Measurements from ENCODE around the gene PSORS1C1. TPM values are rescaled to one million over a fixed set of nuclear protein-coding genes. Genes with fewer than 3 reads are reported as not detected.

Gene PSORS1C1
- total and polyA plus RNA-seq, 4 experiments from 2014 or later: 0.60 TPM; not detected in 3

GRCh38 chr6:31116661-31117385 lies 2.2 kb downstream of the PSORS1C1 start:
- H3K9me3 Mint-ChIP-seq: peaks cover 0 to 2% (median 0%) of the 10 kb centered on the region in 8 donors
- peak overlapping the region in 1 of 7 donors; percentile 25 for H3K27ac Mint-ChIP-seq
- no peaks in the 10 kb centered on the region for H3K36me3 ChIP-seq (ENCODE audit: insufficient read depth, low read length)
- no peak overlapping the region for H3K4me3 Mint-ChIP-seq
- ChIA-PET POLR2A (ENCODE audit: partially characterized antibody) (interaction anchor here (2.1 kb wide), 1 partner anchor 24 kb away, joined by 11 read pairs; no protein-coding TSS in a partner anchor), CTCF (ENCODE audit: partially characterized antibody) (interaction anchor here (0.8 to 7.5 kb wide), 5 partner anchors 11 to 57 kb away, joined by 3 to 62 read pairs (median 40); no protein-coding TSS in a partner anchor)
- no peaks in the 10 kb centered on the region for H3K36me3 Mint-ChIP-seq
- no peak overlapping the region for H3K27ac ChIP-seq (ENCODE audit: low read depth, low read length)
- no peak for DNase-seq
- H3K4me1 ChIP-seq (ENCODE audit: insufficient read depth, low read length): peaks cover 5% of the 10 kb centered on the region
- intact Hi-C loops (cut with micrococcal nuclease): no loop called here
- no peaks in the 10 kb centered on the region for H3K9me3 ChIP-seq (ENCODE audit: control insufficient read depth in 1 of 2, low read length in 2 of 2)
- peaks cover 2 to 8% (median 5%) of the 10 kb centered on the region in 4 donors for H3K4me1 Mint-ChIP-seq
- no peak overlapping the region for H3K4me3 ChIP-seq (ENCODE audit: low read length in 2 of 2)
- peaks cover 0 to 1% of the 10 kb centered on the region in 2 donors for H3K27me3 Mint-ChIP-seq
- H3K27me3 ChIP-seq (ENCODE audit: insufficient read depth, low read length): no peaks in the 10 kb centered on the region

GRCh38 chr6:31118178-31118577 lies 3.6 kb downstream of the PSORS1C1 start:
- H3K27ac Mint-ChIP-seq: peak overlapping the region in 2 of 7 donors; percentile 24 to 44
- H3K36me3 Mint-ChIP-seq: no peaks in the 10 kb centered on the region
- H3K4me1 Mint-ChIP-seq: peaks cover 2 to 8% (median 5%) of the 10 kb centered on the region in 4 donors

GRCh38 chr6:31120151-31120915 lies 5.7 kb downstream of the PSORS1C1 start, which contains the start of gene CDSN:
Gene CDSN, minus strand, starts transcription at chr6:31120446. Its CDS starts 27 bp downstream, at chr6:31120419.
- H3K9me3 ChIP-seq (ENCODE audit: control insufficient read depth in 1 of 2, low read length in 2 of 2): no peaks in the 10 kb centered on the region
- no peak within 1 kb of the TSS for H3K4me3 ChIP-seq (ENCODE audit: low read length in 2 of 2)
- no peaks in the 10 kb centered on the region for H3K36me3 ChIP-seq (ENCODE audit: insufficient read depth, low read length)
- no peaks in the 10 kb centered on the region for H3K27me3 ChIP-seq (ENCODE audit: insufficient read depth, low read length)
- Mint-ChIP-seq H3K4me3 (no peak within 1 kb of the TSS), H3K27me3 (no peaks in the 10 kb centered on the region), H3K27ac (no peak within 1 kb of the TSS), H3K9me3 (peaks cover 0 to 2% (median 0%) of the 10 kb centered on the region in 8 donors), H3K36me3 (no peaks in the 10 kb centered on the region), H3K4me1 (no peaks in the 10 kb centered on the region)
- intact Hi-C loops (cut with micrococcal nuclease): no loop called here
- CTCF ChIA-PET (ENCODE audit: partially characterized antibody): interaction anchor here (1.0 to 2.3 kb wide), 3 partner anchors 33 to 205 kb away, joined by 3 to 9 read pairs (median 3); no protein-coding TSS in a partner anchor
- POLR2A ChIA-PET (ENCODE audit: partially characterized antibody): interaction anchor here (1.2 kb wide), 1 partner anchor 9 kb away, joined by 3 read pairs; no protein-coding TSS in a partner anchor
- H3K27ac ChIP-seq (ENCODE audit: low read depth, low read length): no peak within 1 kb of the TSS
- no peaks in the 10 kb centered on the region for H3K4me1 ChIP-seq (ENCODE audit: insufficient read depth, low read length)
- no peak for DNase-seq

More at GRCh38 chr6:31118178-31118577, 3.6 kb downstream of the PSORS1C1 start:
- H3K36me3 ChIP-seq (ENCODE audit: insufficient read depth, low read length): no peaks in the 10 kb centered on the region
- H3K9me3 ChIP-seq (ENCODE audit: control insufficient read depth in 1 of 2, low read length in 2 of 2): no peaks in the 10 kb centered on the region
- no peak overlapping the region for H3K4me3 ChIP-seq (ENCODE audit: low read length in 2 of 2)
- Mint-ChIP-seq H3K9me3 (peaks cover 0 to 2% (median 0%) of the 10 kb centered on the region in 8 donors), H3K4me3 (no peak overlapping the region), H3K27me3 (peaks cover 0 to 1% of the 10 kb centered on the region in 2 donors)
- DNase-seq: no peak
- intact Hi-C loops (cut with micrococcal nuclease): no loop called here
- POLR2A ChIA-PET (ENCODE audit: partially characterized antibody): no interaction called here
- H3K4me1 ChIP-seq (ENCODE audit: insufficient read depth, low read length): peaks cover 5% of the 10 kb centered on the region
- H3K27me3 ChIP-seq (ENCODE audit: insufficient read depth, low read length): no peaks in the 10 kb centered on the region
- H3K27ac ChIP-seq (ENCODE audit: low read depth, low read length): no peak overlapping the region
- CTCF ChIA-PET (ENCODE audit: partially characterized antibody): interaction anchor here (0.7 to 7.5 kb wide), 5 partner anchors 12 to 85 kb away, joined by 3 to 62 read pairs (median 3); no protein-coding TSS in a partner anchor

GRCh38 chr6:31121131-31121790 lies 6.7 kb downstream of the PSORS1C1 start:
- no peak for DNase-seq
- H3K27me3 Mint-ChIP-seq: no peaks in the 10 kb centered on the region
- ChIA-PET POLR2A (ENCODE audit: partially characterized antibody) (interaction anchor here (1.2 kb wide), 1 partner anchor 10 kb away, joined by 3 read pairs; no protein-coding TSS in a partner anchor), CTCF (ENCODE audit: partially characterized antibody) (interaction anchor here (1.0 to 1.4 kb wide), 3 partner anchors 19 to 34 kb away, joined by 3 read pairs; no protein-coding TSS in a partner anchor)
- H3K4me3 Mint-ChIP-seq: no peak overlapping the region
- Histone ChIP-seq H3K27me3 (ENCODE audit: insufficient read depth, low read length) (no peaks in the 10 kb centered on the region), H3K4me1 (ENCODE audit: insufficient read depth, low read length) (no peaks in the 10 kb centered on the region), H3K9me3 (ENCODE audit: control insufficient read depth in 1 of 2, low read length in 2 of 2) (no peaks in the 10 kb centered on the region), H3K36me3 (ENCODE audit: insufficient read depth, low read length) (no peaks in the 10 kb centered on the region), H3K27ac (ENCODE audit: low read depth, low read length) (no peak overlapping the region), H3K4me3 (ENCODE audit: low read length in 2 of 2) (no peak overlapping the region)
- intact Hi-C loops (cut with micrococcal nuclease): no loop called here
- H3K27ac Mint-ChIP-seq: no peak overlapping the region
- H3K4me1 Mint-ChIP-seq: peaks cover 0 to 1% (median 0%) of the 10 kb centered on the region in 4 donors
- no peaks in the 10 kb centered on the region for H3K36me3 Mint-ChIP-seq
- H3K9me3 Mint-ChIP-seq: peaks cover 0 to 1% (median 0%) of the 10 kb centered on the region in 8 donors

- DNase-seq: no peak
- Mint-ChIP-seq H3K4me3 (no peak overlapping the region), H3K4me1 (peaks cover 0 to 4% (median 4%) of the 10 kb centered on the region in 4 donors)
Measured at GRCh38 chr6:31122791-31123706, 8.4 kb downstream of the PSORS1C1 start.

GRCh38 chr6:31125162-31125561 lies 10.6 kb downstream of the PSORS1C1 start:
- intact Hi-C loops (cut with micrococcal nuclease): no loop called here
- H3K36me3 Mint-ChIP-seq: no peaks in the 10 kb centered on the region
- DNase-seq: no peak
- Histone ChIP-seq H3K9me3 (ENCODE audit: control insufficient read depth in 1 of 2, low read length in 2 of 2) (no peaks in the 10 kb centered on the region), H3K4me3 (ENCODE audit: low read length in 2 of 2) (no peak overlapping the region), H3K27ac (ENCODE audit: low read depth, low read length) (no peak overlapping the region), H3K36me3 (ENCODE audit: insufficient read depth, low read length) (no peaks in the 10 kb centered on the region), H3K27me3 (ENCODE audit: insufficient read depth, low read length) (no peaks in the 10 kb centered on the region), H3K4me1 (ENCODE audit: insufficient read depth, low read length) (peaks cover 3% of the 10 kb centered on the region)
- H3K27ac Mint-ChIP-seq: no peak overlapping the region
- peaks cover 3 to 6% of the 10 kb centered on the region in 2 donors for H3K27me3 Mint-ChIP-seq
- ChIA-PET POLR2A (ENCODE audit: partially characterized antibody) (no interaction called here), CTCF (ENCODE audit: partially characterized antibody) (interaction anchor here (1.3 to 2.9 kb wide), 2 partner anchors 9 to 38 kb away, joined by 5 to 13 read pairs; no protein-coding TSS in a partner anchor)
- H3K9me3 Mint-ChIP-seq: peaks cover 0 to 1% (median 0%) of the 10 kb centered on the region in 8 donors
- peaks cover 2 to 8% (median 7%) of the 10 kb centered on the region in 4 donors for H3K4me1 Mint-ChIP-seq
- H3K4me3 Mint-ChIP-seq: no peak overlapping the region

More at GRCh38 chr6:31122791-31123706, 8.4 kb downstream of the PSORS1C1 start:
- H3K27me3 ChIP-seq (ENCODE audit: insufficient read depth, low read length): no peaks in the 10 kb centered on the region
- ChIA-PET POLR2A (ENCODE audit: partially characterized antibody) (interaction anchor here (1.0 kb wide), 1 partner anchor 69 kb away, joined by 4 read pairs; no protein-coding TSS in a partner anchor), CTCF (ENCODE audit: partially characterized antibody) (interaction anchor here (1.4 kb wide), 1 partner anchor 21 kb away, joined by 3 read pairs; no protein-coding TSS in a partner anchor)
- no peak overlapping the region for H3K4me3 ChIP-seq (ENCODE audit: low read length in 2 of 2)
- Mint-ChIP-seq H3K27me3 (peaks cover 2 to 4% of the 10 kb centered on the region in 2 donors), H3K36me3 (no peaks in the 10 kb centered on the region), H3K27ac (peak overlapping the region in 1 of 7 donors; percentile 35), H3K9me3 (peaks cover 0 to 1% (median 0%) of the 10 kb centered on the region in 8 donors)
- no peaks in the 10 kb centered on the region for H3K4me1 ChIP-seq (ENCODE audit: insufficient read depth, low read length)
- no peak overlapping the region for H3K27ac ChIP-seq (ENCODE audit: low read depth, low read length)
- no peaks in the 10 kb centered on the region for H3K36me3 ChIP-seq (ENCODE audit: insufficient read depth, low read length)
- H3K9me3 ChIP-seq (ENCODE audit: control insufficient read depth in 1 of 2, low read length in 2 of 2): no peaks in the 10 kb centered on the region
- intact Hi-C loops (cut with micrococcal nuclease): no loop called here
